Measurements from ENCODE around the gene ALG12. TPM values are rescaled to one million over a fixed set of nuclear protein-coding genes. Genes with fewer than 3 reads are reported as not detected.

ALG12 gene
- total and polyA plus RNA-seq, 2 experiments from 2014 or later: 21.9 to 24.4 TPM

DNA sequence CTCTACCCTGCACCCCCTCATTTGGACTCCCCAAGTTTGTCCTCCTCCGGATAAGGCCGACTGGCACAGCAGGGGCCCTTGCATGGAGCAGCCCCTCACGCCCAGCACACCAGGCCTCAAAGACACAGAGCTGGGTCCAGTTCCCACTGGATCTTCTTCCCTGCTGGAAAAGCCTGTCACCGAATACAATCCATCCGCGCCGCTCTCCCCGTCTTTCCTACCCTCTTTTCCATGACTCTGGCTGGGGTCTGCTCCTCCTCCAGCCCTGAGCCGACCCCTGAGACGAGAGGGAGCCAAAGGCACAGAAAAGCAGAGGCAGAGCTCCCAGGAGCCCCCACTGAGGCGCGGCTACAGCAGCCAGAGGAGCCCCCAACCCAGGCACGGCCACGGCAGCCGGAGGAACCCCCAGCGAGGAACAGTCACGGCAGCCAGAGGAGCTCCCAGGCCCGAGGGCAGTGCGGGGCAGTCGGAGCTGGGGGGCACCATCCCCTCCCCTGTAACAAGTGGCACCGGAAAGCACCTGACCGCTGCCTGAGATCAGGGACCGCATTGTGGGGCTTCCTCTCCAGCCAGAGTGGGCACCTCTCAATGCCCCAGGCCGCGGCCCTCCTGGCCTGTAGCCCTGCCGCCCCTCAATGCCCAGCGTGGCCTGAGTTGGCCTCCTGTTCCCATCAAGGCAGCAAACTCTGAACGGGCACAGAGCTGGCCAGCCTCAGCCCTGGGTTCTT is 12.0 kb downstream of the ALG12 start:
- Histone ChIP-seq H3K79me2 (ENCODE audit: insufficient read depth) (no peaks in the 10 kb centered on the region), H3K27me3 (replicated peaks; ENCODE audit: insufficient read depth) (no peaks in the 10 kb centered on the region), H3K4me3 (no peak overlapping the region), H3F3A (ENCODE audit: insufficient read depth) (no peaks in the 10 kb centered on the region), H3K4me2 (ENCODE audit: unreplicated experiment) (no peak overlapping the region), H2AFZ (no peak overlapping the region), H3K9me3 (ENCODE audit: low read depth) (no peaks in the 10 kb centered on the region), H3K9me2 (ENCODE audit: insufficient read depth) (no peaks in the 10 kb centered on the region), H4K20me1 (ENCODE audit: insufficient read depth) (no peaks in the 10 kb centered on the region), H3K9ac (no peak overlapping the region), H3K27ac (no peak overlapping the region), H3K4me1 (ENCODE audit: insufficient read depth) (no peaks in the 10 kb centered on the region), H3K36me3 (ENCODE audit: low read depth) (no peaks in the 10 kb centered on the region)
- 92 to 96% methylated on average over 24 of the region's 28 CpGs for WGBS, 2 experiments (ENCODE audit: low coverage in 1 of 2, low lambda C conversion rate in 2 of 2, missing lambda C conversion rate in 2 of 2)
- DNase-seq: no peak
- TF ChIP-seq EZH2phosphoT487 (IDR thresholded peaks at IDR 0.05; ENCODE audit: insufficient read depth, low read depth) (no peak), EZH2 (IDR thresholded peaks at IDR 0.05; ENCODE audit: insufficient read depth, poor library complexity, severe bottlenecking) (no peak)
- in situ Hi-C loops (cut with MboI): no loop called here

DNA sequence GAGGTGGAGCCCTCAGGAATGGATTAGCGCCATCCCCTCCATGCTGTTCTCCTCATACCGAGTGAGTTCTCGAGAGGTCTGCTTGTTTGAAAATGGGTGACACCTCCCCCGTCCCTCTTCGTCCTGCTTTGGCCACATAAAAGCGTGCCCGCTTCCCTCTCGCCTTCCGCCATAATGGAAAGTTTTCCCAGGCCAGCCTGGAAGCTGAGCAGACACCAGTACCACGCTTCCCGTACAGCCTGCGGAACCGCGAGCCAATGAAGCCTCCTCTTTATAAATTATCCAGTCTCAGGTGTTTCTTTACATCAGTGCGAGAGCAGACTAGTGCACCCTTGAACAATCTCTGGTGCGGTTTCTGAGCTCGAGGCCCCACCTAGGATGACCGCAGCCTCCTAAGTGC is 12.8 kb downstream of the ALG12 start:
- Histone ChIP-seq H3K4me3 (no peak overlapping the region), H2AFZ (no peak overlapping the region), H3F3A (ENCODE audit: insufficient read depth) (no peaks in the 10 kb centered on the region), H3K9me3 (ENCODE audit: low read depth) (no peaks in the 10 kb centered on the region), H3K4me2 (ENCODE audit: unreplicated experiment) (no peak overlapping the region), H3K79me2 (ENCODE audit: insufficient read depth) (no peaks in the 10 kb centered on the region), H3K9me2 (ENCODE audit: insufficient read depth) (no peaks in the 10 kb centered on the region), H3K27me3 (replicated peaks; ENCODE audit: insufficient read depth) (no peaks in the 10 kb centered on the region), H3K9ac (no peak overlapping the region), H3K4me1 (ENCODE audit: insufficient read depth) (no peaks in the 10 kb centered on the region), H3K36me3 (ENCODE audit: low read depth) (no peaks in the 10 kb centered on the region), H4K20me1 (ENCODE audit: insufficient read depth) (no peaks in the 10 kb centered on the region), H3K27ac (no peak overlapping the region)
- no peak for DNase-seq
- WGBS, 2 experiments (ENCODE audit: low coverage in 1 of 2, low lambda C conversion rate in 2 of 2, missing lambda C conversion rate in 2 of 2): 95 to 97% methylated on average over 17 to 18 of the region's 18 CpGs
- no peak for TF ChIP-seq EZH2phosphoT487 (IDR thresholded peaks at IDR 0.05; ENCODE audit: insufficient read depth, low read depth)
- TF ChIP-seq EZH2 (IDR thresholded peaks at IDR 0.05; ENCODE audit: insufficient read depth, poor library complexity, severe bottlenecking): no peak
- in situ Hi-C loops (cut with MboI): no loop called here

DNA sequence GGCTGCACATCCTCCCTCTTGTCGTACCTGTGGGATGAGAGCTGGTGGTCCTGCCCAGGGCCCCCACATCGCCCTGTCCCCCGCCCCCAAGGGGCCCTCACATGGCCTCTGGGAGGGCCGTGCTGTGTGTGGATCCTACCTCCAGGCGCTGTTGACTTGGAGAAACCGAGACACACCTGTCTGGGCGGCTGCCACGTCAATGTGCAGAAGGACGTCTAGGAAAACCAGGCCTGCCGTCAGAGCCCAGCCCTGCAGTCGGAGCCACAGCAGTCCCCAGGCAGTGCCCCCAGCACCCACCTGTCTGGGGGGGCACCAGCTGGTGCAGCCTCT is 14.2 kb downstream of the ALG12 start:
- Histone ChIP-seq H3K27ac (no peak overlapping the region), H3K4me1 (ENCODE audit: insufficient read depth) (no peaks in the 10 kb centered on the region), H3K4me3 (no peak overlapping the region), H3K9ac (no peak overlapping the region), H2AFZ (no peak overlapping the region), H3K27me3 (replicated peaks; ENCODE audit: insufficient read depth) (no peaks in the 10 kb centered on the region), H3F3A (ENCODE audit: insufficient read depth) (no peaks in the 10 kb centered on the region), H3K9me2 (ENCODE audit: insufficient read depth) (no peaks in the 10 kb centered on the region), H3K9me3 (ENCODE audit: low read depth) (no peaks in the 10 kb centered on the region), H3K36me3 (ENCODE audit: low read depth) (no peaks in the 10 kb centered on the region; the same call in 1 of the 2 replicates), H4K20me1 (ENCODE audit: insufficient read depth) (no peaks in the 10 kb centered on the region), H3K79me2 (ENCODE audit: insufficient read depth) (no peaks in the 10 kb centered on the region), H3K4me2 (ENCODE audit: unreplicated experiment) (no peak overlapping the region)
- no peak for TF ChIP-seq EZH2phosphoT487 (IDR thresholded peaks at IDR 0.05; ENCODE audit: insufficient read depth, low read depth)
- TF ChIP-seq EZH2 (IDR thresholded peaks at IDR 0.05; ENCODE audit: insufficient read depth, poor library complexity, severe bottlenecking): no peak
- no peak for DNase-seq
- in situ Hi-C loops (cut with MboI): no loop called here
- WGBS, 2 experiments (ENCODE audit: low coverage in 1 of 2, low lambda C conversion rate in 2 of 2, missing lambda C conversion rate in 2 of 2): 92 to 95% methylated on average over 8 to 11 of the region's 11 CpGs

DNA sequence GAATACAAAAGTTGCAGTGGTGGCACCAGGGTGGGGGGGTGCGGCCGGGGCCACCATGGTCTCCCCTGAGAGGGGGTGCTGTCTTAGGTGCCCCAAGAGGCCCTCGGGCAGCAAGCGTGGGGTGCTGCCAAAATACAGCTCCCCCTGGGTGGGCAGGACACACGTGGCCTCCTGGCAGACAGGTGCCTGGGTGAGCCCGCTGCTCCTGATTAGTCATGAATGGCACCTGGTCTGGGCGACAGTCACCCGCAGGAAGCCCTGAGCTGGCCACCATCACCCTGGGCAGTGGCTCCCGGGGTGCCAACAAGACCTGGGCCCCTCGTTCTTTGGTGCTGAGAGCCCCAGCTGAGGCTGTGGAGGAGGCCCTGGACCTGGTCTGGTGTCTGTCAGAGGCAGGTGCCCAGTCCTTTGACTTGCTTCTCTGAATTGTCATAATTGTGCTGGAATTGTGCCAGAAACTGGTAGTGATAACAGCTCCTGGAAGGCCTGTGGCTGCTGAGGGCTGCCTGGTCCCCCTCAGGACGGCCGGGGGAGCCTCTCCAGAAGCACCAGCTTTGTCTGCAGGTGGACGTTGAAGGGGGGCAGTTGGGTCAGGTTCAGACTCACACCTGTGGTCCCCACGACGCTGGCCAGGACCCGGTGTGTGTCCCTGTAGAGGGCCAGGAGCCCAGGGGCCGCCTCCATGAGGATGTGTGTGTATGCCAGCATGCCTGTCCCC is 14.8 kb downstream of the ALG12 start:
- no peaks in the 10 kb centered on the region for H3F3A ChIP-seq (ENCODE audit: insufficient read depth)
- H3K9me2 ChIP-seq (ENCODE audit: insufficient read depth): no peaks in the 10 kb centered on the region
- H3K9me3 ChIP-seq (ENCODE audit: low read depth): no peaks in the 10 kb centered on the region
- no peak overlapping the region for H2AFZ ChIP-seq
- H3K9ac ChIP-seq: no peak overlapping the region
- no peaks in the 10 kb centered on the region for H3K79me2 ChIP-seq (ENCODE audit: insufficient read depth)
- H3K27ac ChIP-seq: no peak overlapping the region
- DNase-seq: no peak
- TF ChIP-seq EZH2 (IDR thresholded peaks at IDR 0.05; ENCODE audit: insufficient read depth, poor library complexity, severe bottlenecking): no peak
- TF ChIP-seq EZH2phosphoT487 (IDR thresholded peaks at IDR 0.05; ENCODE audit: insufficient read depth, low read depth): no peak
- H3K4me1 ChIP-seq (ENCODE audit: insufficient read depth): no peaks in the 10 kb centered on the region
- no peak overlapping the region for H3K4me3 ChIP-seq
- in situ Hi-C loops (cut with MboI): no loop called here
- H3K36me3 ChIP-seq (ENCODE audit: low read depth): no peaks in the 10 kb centered on the region; the same call in 1 of the 2 replicates
- H4K20me1 ChIP-seq (ENCODE audit: insufficient read depth): no peaks in the 10 kb centered on the region
- no peak overlapping the region for H3K4me2 ChIP-seq (ENCODE audit: unreplicated experiment)
- no peaks in the 10 kb centered on the region for H3K27me3 ChIP-seq (replicated peaks; ENCODE audit: insufficient read depth)
- 90% methylated on average over 17 of the region's 17 CpGs for WGBS, 2 experiments (ENCODE audit: low coverage in 1 of 2, low lambda C conversion rate in 2 of 2, missing lambda C conversion rate in 2 of 2)

Data from GM23248 (cell line).